Esophagus squamous epithelium (tissue), 4 donors: Measurements from ENCODE around the gene C1QTNF6.

ENCODE experiments used
- CTCF ChIP-seq, 6 experiments: fragments of 450-650 bp in 4 of 6; fragments of 200-600 bp in 2 of 6; sonication (generic) in 2 of 6; IDR thresholded peaks; one replicate each; pipeline ENCODE4 v1.5.1; 2016 to 2019; ENCODE audit warnings: antibody characterized with exemption in 6 of 6, mild to moderate bottlenecking in 4 of 6, moderate library complexity in 4 of 6
- POLR2A ChIP-seq, 4 donors: fragments of 450-650 bp; IDR thresholded peaks; one replicate each; pipeline ENCODE4 v1.6.1; 2017; ENCODE audit warnings: antibody characterized with exemption in 4 of 4, mild to moderate bottlenecking in 4 of 4, moderate library complexity in 3 of 4

- no peak for TF ChIP-seq CTCF (IDR thresholded peaks at IDR 0.05)
- TF ChIP-seq POLR2A (IDR thresholded peaks at IDR 0.05): no peak
Measured at GRCh38 chr22:37215890-37216289, 27.8 kb upstream of the C1QTNF6 start.
